Omental fat pad (tissue), 4 donors: Measurements from ENCODE around the gene ANKRD35. TPM values are rescaled to one million over a fixed set of nuclear protein-coding genes. Genes with fewer than 3 reads are reported as not detected.

Experiments
- ATAC-seq: fragments of 150-250 bp; one replicate; pipeline ENCODE4 v1.9.1; 2016; ENCODE audit warnings: mild to moderate bottlenecking, moderate library complexity; ENCODE audit not compliant: low FRiP score
- DNase-seq: peaks from one replicate; pipeline ENCODE4 v3.0.0-alpha.2; 2019; ENCODE audit warnings: low spot score
- CTCF ChIP-seq, 3 donors: fragments of 450-650 bp; IDR thresholded peaks; one replicate each; pipeline ENCODE4 v1.5.1; 2016 to 2017; ENCODE audit warnings: antibody characterized with exemption in 3 of 3, mild to moderate bottlenecking in 3 of 3, moderate library complexity in 2 of 3
- total RNA-seq, 4 donors: library from RNA; depleted of rRNA; stranded (reverse); fragments of >200 nt; gene quantifications; one replicate each; pipeline ENCODE4 v1.1.0, GENCODE V29; 2016

The ANKRD35 gene
- total RNA-seq, 4 donors from 2014 or later = 1.3 to 9.5 (median 2.0) TPM

DNA sequence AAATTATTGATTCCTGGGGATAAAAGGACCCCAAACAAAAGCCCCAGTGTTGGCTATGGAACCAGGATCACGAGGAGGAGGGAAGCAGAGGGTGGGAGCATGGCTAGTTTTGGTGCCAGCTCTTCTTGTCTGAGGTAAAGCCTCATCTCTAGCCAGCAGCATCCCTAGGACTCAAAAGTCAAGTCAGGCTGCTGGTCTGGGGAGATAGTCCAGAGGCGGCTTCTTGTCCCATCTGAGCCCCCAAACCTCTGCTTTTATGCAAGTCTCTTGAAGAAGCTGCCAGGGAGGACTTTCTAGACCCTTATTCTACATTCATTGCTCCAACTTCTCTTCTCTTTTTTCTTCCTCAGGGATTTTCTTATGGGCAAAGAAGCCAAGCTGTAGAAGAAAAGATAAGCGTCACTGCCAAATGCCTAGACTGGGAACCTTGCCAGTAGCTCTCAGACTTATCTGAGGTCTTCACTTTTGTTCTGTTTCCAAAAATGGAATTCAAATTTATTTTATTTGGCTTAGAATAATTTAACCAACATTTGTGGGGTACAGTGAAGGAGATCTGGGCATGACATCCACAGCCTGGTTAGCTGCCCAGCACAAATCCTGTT lies 6.9 kb upstream of the ANKRD35 start:
- DNase-seq (no peak), ATAC-seq (no peak)
- TF ChIP-seq CTCF (IDR thresholded peaks at IDR 0.05) = no peak

DNA sequence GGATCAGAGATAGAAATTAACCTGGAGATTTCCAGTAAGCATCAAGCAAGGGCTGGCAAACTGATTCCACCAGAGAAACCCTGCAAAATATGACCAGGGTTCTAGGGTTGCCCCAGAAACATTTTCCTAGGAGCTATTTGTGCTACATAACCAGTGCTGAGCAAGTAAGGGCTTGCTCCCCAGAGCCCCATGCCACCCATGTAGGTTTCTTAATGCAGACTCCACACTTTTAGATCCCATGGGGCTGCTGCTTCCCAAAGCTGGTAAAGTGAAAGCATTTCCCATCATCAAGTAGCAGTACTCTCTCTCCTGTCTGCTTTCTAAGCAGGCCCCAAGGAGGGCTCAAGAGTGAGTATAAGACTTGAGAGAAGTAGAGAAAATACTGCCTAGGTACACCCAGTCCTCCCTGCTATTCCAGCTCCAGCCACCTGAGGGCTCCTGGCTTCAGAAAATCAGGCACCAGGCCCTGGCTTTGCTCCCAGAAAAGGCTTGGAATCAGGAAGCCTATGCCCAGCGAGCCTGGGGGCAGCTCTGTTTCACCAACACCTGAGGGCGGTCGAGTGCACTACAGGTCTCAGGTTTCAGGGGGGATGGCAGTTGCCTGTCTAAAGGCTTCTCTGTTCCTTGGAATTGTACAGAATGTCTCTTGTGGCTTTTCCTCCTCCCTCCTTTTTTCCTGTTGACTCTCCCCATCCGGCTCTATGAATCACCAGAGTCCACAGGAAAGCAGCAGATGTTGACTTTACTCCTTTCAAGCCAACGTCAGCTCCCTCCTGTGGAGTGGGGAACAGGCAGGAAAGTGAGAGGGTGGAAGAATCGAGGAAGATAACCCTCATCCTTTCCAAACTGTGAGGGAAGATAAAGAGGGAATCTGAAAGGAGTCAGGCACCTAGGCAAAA lies 6.2 kb upstream of the ANKRD35 start:
- DNase-seq (peak; percentile 92), ATAC-seq (peak; percentile 98)
- TF ChIP-seq CTCF (IDR thresholded peaks at IDR 0.05) = peak in 2 of 3 donors; percentile 74 to 77

DNA sequence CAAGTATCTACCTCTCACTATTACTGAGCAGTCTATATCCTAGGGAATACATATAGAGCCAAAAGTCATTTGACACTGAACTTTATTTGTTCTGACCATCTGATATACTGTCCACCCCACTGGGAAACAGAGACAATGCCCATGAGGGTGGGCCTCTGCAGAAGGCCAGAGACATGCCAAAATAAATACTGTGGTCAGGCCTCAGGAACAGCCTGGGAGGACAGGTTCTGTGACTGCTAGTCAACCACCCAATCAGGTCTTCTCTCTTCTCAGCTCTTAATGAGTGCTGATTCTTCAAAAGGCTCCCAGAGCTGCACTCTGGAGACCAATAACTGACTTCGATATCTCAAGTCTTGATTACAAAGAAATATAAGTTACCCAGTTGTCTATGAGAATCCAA lies 5.5 kb upstream of the ANKRD35 start:
- ATAC-seq (no peak), DNase-seq (no peak)

DNA sequence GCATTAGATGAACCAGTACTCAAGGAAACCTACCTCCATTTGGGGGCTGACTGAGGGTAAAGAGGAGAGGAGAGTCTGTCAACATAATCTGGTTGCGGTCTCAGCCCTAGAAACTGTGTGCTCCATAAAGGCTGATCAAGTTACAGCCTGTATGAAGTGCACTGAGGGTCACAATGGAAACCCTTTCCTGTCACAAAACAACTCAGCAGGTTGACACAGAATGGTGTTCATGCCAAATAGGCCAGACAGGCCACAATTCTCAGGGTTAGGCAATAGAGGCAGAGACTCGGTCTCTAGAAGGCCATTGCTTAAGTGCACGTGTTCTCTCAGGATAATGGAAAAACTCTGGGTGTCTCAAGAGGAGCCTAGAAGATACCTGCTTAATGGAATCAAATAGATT lies 4.1 kb upstream of the ANKRD35 start:
- TF ChIP-seq CTCF (IDR thresholded peaks at IDR 0.05) = no peak
- DNase-seq (no peak), ATAC-seq (no peak)

More for the DNA sequence above, 5.5 kb upstream of the ANKRD35 start:
- TF ChIP-seq CTCF (IDR thresholded peaks at IDR 0.05) = no peak

GRCh38 chr1:145887631-145888030 lies 2.0 kb upstream of the ANKRD35 start:
- ATAC-seq (no peak), DNase-seq (no peak)
- no peak for TF ChIP-seq CTCF (IDR thresholded peaks at IDR 0.05)

DNA sequence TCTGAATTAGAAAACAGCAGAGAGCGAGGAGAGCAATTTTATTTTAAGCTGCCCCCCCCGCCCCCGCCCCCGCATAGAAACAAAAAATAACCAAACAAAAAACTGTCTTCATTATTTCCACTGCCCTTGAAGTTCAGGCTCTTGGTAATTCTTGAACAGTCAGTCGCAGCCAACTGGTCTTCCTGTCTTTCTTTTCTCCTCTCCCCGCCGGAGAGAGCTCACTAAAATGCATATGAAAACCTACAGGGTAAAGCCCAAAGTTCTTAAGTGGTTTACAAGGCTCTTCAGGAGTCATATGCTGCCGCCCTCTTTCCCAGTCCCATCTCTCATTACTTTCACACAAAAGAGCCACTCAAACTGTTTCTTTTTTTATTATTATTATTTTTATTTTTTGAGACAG lies 1.1 kb upstream of the ANKRD35 start:
- DNase-seq (no peak), ATAC-seq (no peak)
- TF ChIP-seq CTCF (IDR thresholded peaks at IDR 0.05) = no peak
